RPMI8226 (cell line): ENCODE results near the gene VAMP7.
"Not testable (repeated sequence)": the region's sequence is repeated elsewhere in the genome, so short reads cannot be mapped to it uniquely, and the experiment has no call there.

Source experiments
- DNase-seq: peaks from one replicate; pipeline ENCODE4 v3.0.0-alpha.2; 2015

Gene VAMP7, protein sequence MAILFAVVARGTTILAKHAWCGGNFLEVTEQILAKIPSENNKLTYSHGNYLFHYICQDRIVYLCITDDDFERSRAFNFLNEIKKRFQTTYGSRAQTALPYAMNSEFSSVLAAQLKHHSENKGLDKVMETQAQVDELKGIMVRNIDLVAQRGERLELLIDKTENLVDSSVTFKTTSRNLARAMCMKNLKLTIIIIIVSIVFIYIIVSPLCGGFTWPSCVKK

DNA sequence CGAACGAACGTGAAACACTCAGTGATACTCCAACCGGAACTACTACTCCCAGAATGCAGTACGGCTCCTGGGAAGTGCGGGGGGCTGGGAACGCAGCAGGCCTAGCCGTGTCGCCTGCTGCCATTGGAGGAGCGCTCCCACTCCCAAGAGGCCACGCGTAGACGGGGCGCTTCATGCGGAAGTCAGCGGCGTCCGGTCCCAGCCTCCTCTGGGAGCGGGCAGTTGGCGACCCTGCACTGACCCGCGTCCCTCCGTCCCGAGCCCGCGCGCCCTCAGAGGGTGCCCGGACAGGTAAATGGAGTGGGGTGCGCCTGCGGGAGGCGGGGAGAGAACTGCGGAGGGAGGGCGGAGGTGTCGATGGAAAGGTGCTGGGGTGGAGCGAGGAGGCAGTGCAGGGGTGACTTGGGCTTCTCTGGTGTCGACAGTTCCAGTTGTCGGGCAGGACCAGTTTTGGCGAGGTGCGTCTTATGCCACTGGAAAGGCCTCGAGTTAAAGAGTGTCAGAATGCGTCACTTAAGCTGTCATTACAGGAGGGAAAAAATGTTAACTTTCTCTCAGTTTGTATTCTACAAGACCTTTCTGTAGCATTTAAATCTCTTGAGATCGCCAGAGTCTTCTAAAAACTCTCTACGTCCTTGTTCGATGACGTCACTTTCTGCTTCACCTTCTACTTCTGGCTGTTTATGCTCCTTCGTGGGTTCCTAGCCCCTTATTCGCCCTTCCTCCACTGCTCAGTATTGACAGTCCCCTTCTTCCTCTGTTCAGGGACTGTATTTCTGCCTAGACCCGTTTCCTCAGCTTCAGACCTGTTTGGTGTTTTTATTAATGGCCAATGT, at the start of gene VAMP7:
VAMP7 (plus strand) TSS at position 188 of the 836 bp plus-strand sequence. CDS start 8,122 bp downstream, outside the sequence.
- peak; percentile 96 for DNase-seq

DNA sequence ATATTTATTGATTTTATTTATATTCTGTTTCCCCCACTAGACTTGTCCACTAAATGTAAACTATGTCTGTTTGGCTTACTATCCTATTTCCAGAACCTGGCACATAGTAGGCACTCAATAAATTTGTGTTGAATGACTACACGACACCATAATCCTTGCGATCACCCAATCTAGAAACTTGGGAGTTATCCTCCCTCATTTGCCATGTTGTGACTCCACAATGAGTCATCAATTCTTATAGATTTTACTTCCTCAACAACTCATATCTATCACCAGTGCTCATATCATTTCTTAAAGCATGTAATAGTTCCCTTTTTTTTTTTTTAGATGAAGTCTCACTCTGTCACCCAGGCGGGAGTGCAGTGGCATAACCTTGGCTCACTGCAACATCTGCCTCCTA, 39.9 kb upstream of the VAMP7 start:
- no peak for DNase-seq

DNA sequence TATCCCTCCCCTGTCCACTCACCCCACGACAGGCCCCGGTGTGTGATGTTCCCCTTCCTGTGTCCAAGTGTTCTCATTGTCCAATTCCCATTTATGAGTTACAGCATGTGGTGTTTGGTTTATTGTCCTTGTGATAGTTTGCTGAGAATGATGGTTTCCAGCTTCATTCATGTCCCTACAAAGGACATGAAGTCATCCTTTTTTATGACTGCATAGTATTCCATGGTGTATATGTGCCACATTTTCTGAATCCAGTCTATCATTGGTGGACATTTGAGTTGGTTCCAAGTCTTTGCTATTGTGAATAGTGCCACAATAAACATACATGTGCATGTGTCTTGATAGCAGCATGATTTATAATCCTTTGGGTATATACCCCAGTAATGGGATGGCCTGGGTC, 29.4 kb upstream of the VAMP7 start:
- DNase-seq = not testable (repeated sequence)

DNA sequence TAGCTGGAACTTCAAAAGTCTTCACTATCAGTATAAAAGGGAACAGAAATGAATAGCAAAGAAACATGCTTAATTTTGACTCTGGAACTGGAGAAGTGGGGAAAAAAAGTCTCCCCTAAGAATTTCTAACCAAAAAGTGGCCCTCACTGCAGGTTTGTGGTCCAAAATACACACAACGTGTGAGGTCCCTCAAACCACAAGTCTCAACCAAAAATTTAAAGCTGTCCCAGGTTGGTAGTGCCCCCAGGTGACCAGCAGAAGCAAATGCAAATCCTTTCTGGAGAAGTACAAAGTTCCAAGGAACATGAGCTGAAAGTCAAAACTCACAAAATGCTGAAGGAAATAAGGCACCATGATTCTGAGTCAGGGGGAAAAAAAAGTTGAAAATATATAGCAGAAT, 23.6 kb upstream of the VAMP7 start:
- DNase-seq = peak; percentile 39

DNA sequence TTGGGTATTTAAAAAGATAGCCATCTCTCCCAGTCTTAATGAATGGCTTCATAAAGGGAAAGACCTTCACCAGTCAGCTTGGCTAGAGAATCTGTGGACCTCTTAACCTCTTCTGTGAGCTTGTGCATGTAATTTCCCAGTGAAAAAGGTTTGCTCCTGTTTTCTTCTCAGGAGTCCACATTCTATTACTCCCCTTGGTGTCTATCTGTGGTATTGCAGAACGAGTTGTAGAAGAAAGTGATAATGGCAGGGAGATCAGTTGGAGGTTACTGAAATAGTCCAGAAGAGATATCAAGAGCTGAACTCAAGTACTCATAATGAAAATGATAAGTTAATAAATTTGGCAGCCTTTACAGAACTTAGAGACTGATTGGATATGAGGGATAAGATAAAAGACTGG, 16.5 kb upstream of the VAMP7 start:
- DNase-seq = peak; percentile 7

DNA sequence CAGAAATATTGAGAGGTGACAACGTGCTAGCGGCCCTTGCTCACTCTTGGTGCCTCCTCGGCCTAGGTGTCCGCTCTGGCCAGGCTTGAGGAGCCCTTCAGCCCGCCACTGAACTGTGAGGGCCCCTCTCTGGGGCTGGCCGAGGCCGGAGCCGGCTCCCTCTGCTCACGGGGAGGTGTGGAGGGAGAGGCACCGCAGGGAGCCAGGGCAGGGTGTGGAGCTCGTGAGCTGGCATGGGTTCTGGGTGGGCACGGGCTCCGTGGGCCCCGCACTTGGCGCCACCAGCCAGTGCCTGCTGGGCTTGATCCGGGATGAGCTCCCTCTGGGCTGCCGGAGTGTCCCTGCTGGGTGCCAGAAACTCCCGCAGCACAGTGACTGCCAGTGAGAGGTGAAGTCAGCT, 16.0 kb upstream of the VAMP7 start:
- DNase-seq = no peak

DNA sequence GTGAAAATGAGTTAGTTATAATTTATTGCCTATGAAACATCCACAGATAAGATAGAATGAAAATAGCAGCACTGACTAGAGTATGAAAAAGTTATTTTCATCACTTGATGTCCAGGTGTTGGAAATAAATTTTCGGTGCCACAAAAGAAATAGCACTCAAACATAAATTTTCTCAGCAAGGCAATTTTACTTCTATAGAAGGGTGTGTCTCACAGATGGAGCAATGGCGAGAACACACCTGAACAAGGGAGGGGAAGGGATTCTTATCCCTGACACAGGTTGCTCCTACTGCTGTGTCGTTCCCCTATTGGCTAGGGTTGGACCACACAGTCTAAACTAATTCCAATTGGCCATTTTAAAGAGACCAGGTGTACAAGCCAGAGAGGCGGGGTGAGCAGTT, 13.3 kb upstream of the VAMP7 start:
- DNase-seq = no peak

DNA sequence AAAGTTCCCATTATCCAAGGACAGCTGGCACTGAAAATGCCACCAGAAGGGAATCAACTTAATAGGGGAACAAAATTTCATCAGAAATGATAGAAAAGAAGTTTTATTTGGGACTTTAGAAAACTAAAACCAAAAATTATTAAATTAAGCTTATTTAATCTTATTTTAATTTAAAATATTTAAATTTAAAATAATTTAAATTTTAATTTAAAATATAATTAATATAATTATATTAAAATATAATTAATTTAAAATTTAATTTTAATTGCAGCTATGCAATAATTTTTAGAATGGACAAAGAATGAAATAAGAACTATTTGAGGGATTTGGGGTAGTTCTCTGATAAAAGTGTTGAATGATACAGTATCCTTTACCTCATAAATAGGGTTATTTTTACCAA, 10.2 kb upstream of the VAMP7 start:
- DNase-seq = no peak

DNA sequence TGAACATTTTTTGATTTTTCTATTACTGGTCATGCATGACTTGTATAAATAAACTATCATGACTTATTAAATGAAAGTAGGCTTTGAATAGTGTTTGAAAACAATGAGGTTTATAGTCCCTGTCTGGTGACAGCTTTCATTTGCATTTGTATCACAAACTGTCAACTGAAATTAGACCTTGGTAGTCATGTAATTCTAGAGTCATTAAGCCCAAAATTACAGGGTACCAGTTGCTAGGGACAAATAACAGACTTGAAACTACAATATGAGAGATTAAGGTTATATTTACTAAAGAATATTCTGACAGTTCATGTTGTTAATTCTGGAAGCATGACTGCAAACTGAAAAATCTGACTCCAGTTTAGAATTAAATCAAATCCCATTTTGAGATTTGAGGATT, 9.2 kb upstream of the VAMP7 start:
- no peak for DNase-seq

DNA sequence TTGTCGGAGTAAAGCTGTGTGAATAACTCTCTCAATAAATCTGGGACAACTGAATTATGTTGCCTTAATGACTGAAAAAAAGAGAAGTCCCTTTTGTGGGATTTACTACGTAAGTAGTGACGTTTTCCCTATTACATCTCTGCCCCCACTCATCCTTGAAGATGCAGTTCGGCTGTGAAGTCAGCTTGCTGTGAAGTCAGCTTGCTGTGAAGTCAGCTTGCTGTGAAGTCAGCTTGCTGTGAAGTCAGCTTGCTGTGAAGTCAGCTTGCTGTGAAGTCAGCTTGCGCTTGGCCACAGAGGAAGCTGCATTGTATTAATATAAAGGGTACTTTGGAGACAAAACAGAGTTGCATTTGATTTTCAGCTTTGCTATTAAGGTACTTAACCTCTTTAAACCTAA, 8.0 kb upstream of the VAMP7 start:
- DNase-seq = no peak

DNA sequence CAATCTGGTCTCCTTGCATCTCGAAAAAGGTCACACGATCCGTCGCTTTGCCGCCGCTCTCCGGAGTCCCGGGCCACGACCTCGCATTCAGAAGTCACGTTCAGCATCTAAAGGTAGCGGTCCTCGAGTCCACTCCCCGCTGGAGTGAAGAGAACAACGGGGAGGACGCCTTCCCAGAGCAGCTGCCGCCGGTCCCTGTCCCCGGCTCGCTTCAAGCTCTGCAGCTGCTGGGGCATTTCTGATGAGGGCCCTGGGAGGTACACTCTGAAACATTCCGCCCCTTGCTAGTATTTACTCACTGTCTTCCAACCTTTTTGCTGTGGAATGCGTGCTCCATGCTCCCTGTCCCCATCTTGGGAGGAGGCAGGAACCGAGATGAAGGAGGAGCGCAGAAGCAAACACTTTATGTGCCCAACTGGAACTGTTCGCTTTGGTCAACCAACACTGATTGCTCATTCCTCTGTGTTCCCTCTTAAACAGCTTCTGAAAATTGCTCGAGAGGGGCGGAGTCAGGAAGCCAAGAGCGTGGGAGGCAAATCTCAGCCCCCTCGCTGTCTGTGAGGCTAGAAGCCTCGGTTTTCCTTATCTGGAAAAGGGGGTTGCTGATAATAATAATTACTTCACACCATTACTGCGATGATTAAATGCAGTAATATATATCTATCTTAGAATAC, 6.4 kb upstream of the VAMP7 start:
- no peak for DNase-seq

DNA sequence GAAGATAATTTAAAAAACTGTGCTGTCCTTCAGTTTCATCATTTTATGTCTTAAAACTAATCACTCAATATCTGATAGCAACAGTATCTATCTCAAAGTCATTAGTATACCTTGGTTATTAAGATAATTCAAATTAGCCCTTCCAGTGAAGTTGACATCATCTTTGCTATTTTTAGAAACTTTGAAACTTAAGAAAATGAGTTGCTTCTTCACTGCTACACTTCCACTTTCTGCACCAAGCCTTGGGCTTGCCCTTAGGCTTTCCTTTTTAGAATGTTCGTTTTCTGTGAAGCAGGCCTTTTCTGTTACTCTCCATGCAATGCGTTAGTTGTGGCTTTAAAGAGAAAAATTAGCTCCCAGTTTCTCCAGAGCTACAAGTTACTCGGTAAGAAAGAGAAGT, 4.4 kb upstream of the VAMP7 start:
- DNase-seq = no peak

DNA sequence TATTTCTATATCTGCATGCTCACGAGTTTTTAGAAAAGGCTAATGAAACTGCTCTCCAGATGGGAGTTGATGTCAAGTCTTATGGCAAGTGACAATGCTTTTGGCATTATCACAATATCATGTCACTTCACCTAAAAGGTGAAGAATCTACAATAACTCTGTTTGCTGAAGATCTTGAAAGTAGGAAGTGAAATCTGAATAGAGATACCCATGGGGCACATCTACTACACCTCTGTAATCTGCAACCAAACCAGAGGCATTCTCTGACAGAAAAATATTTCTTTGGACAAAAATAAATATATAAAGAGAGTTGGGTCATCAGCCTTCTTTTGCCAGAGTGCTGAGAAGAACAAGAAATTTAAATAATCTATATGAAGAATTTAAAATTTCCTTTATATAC, 3.9 kb upstream of the VAMP7 start:
- no peak for DNase-seq

DNA sequence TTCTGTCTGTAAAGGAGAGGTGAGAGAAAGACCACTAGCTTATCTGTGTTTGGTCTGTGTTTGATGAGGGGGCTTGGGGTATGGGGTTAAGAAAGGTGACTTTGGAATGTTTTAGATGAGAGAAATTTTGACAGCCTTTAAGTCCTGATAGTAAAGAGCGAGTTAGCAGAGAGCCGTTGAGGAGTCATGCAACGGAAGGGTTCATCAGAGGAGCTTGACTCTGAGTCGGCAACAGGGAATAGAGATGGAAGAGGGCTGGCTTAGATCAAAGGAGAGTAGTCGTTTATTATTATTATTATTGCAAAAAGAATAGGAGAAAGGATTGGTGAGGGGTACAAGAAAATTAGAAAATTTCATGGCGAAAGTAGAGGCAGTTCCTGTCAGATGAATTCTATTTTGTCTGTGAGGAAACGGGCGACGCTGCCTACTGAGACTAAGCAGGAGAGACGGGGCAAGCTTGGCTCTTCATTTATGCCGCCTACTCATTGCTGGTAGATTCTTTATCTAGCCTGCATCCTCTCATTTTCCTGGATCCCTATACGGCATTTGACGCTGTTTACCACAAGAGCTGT, 473 bp upstream of the VAMP7 start:
- no peak for DNase-seq

DNA sequence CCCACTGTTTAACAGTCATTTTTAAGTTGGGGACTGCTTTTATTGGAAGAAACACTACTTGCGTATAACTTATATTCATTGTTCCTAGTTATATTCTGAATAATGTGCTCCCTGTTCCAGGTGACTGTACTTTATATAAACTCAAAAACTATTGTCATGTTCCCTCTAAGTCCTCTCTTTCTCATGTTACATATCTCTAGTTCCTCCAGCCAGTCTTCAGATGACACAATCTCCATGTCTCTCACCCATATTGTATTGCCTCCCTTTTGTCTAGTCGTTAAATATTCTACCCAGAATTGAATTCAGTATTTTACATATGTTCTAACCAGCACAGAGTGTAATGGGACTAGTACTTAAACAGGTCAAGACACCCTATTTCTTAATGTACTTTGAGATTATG, 5.3 kb downstream of the VAMP7 start:
- DNase-seq = no peak

DNA sequence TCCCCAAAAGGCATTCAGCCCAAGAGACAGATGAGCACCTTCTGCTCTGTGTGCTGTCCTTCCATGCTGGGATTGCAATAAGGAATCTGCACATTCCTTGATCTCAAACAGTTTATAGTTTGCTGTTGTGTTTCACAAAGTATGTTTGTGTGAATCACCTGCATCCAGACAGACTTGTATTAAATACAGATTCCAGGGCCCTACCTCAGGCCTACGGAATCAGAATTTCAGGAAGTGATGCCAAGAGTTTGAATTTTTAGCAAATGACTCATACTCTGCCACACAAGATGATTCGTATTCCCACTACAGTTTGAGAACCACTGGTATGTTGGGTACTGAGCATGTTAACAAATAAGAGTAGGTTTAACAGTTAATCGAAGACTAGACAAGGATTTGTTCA, 7.0 kb downstream of the VAMP7 start:
- no peak for DNase-seq

DNA sequence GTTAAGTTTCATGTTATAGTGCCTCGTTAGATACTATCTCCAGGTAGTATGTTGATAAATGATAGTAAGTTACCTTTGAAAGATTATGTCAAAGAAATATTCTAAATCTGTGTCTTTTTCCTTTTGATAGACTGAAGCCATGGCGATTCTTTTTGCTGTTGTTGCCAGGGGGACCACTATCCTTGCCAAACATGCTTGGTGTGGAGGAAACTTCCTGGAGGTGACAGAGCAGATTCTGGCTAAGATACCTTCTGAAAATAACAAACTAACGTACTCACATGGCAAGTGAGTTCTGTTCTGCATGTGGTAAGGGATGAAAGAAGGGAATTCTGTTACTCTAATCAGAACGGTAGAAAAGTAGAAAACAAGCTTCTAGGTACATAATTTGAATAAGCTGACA, 8.2 kb downstream of the VAMP7 start:
- no peak for DNase-seq

DNA sequence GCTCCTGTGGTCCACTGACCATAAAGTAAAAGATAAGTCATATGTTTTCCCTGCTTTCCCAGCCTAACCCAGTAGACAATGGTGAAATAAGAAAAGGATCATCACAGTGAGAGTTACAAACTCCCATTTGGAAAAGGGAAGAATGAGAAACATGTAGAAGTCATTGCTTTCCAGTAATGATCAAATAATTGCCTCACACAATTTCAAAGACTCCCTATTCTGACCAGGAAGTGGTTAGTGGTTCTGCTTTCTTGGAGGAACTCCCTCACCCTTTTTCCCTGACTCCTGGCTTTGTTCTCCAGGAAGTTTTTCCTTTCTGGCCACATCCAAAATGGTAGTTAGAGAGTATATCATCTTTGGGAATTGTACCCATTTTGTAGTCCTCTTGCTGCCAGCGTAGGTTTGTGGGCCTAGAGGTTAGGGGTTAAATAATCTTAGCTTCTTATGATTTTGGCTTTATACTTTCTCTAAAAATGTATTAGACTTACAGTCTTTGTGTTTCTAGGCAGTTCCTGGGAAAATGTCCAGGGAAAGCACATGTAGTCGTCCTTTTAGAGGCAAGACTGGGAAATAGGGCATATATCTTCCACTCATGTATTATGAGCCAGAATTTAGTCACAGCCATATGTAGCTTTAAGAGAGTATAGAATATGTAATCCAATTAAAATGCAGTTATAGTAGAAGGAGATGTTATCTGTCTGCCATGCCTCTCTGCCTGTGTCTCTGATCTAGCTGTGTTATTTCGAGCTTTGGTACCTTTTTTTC, 10.5 kb downstream of the VAMP7 start:
- DNase-seq = no peak

DNA sequence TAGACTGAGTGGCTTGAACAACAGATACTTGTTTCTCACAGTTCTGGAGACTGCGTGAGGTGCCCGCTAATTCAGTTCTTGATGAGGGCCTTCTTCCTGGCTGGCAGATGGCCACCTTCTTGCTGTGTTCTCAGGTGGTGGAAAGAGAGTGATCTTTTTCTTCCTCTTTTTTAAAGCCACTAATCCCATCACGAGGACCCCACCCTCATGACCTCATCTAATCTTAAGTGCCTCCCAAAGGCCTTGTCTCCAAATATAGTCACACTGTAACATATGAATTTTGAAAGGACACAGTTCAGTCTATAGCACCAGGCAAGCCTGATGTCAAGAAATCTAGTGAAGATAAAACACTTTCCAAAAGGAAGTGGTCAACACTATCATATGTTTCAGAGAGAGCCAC, 12.4 kb downstream of the VAMP7 start:
- peak; percentile 13 for DNase-seq

DNA sequence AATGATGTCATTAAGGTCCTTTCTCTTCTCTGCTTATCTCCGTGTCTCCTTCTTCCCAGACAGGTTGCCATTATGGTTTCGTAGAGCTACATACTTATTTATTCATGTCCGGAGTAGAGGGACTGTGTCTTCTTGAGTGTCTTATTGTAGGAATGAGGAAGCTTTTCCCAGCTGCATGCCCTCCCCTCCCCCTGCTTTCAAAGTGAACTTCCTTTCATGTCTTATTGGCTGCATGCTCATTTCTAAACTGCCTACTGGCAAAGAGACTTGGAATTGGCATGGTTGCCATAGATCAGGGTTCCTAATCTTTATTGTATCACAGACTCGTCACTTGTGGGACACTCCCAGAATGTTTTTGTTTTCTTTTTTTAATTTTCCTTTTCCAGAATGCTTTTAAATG, 15.4 kb downstream of the VAMP7 start:
- DNase-seq = no peak

DNA sequence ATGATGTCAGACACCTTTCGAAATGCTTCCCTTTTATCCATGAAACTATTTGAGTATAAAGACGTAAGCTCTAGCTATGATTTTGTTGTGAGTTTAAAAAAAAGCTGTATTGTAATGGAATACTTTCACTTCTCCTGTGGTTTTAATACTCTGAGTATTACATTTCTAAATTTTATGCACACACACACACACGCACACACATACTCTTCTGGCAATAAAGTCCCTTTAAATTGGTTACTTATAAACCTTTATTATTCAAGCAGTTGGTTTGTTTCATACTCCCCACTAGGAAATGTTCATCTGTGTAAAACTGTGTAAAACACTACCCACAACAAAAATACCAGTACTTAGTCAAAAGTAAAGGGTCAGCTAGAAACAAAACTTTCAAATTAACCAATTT, 18.2 kb downstream of the VAMP7 start:
- DNase-seq = no peak

DNA sequence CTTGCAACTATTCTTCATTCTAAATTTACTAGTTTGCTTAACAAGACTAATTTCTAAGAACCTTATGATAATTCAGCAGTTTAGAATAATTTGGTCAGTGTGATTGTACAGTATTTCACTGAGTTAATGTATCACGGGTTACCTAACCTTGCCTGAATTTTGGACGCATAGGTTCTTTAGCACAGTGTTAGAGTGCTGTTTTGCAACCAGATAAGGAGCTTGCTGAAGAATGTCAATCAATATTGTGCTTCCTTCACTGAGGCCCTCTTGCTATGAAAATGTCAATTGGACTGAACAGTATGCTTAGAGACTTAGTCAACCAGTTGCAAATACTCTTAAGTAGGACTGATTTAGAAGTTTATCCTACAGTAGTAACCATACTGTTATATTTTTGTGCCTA, 19.6 kb downstream of the VAMP7 start:
- no peak for DNase-seq

DNA sequence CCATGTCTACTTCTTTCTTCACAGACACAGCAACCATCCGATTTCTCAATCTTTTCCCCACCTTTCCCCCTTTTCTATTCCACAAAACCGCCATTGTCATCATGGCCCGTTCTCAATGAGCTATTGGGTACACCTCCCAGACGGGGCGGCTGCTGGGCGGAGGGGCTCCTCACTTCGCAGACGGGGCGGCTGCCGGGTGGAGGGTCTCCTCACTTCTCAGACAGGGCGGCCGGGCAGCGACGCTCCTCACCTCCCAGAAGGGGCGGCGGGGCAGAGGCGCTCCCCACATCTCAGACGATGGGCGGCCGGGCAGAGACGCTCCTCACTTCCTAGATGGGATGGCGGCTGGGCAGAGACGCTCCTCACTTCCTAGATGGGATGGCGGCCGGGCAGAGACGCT, 26.5 kb downstream of the VAMP7 start:
- DNase-seq = not testable (repeated sequence)
